COLO829 (cell line): ENCODE data around the gene KCNAB2.

Source experiments
- DNase-seq: peaks from one replicate; pipeline ENCODE4 v3.0.0; 2012; ENCODE audit warnings: low spot score

The KCNAB2 gene

GRCh38 chr1:6033124-6033523 lies 12.6 kb upstream of the KCNAB2 start:
- DNase-seq: no peak

- DNase-seq: no peak
Observed at GRCh38 chr1:6033986-6034749, 11.5 kb upstream of the KCNAB2 start.

GRCh38 chr1:6034750-6035096 lies 11.0 kb upstream of the KCNAB2 start:
- DNase-seq: no peak

GRCh38 chr1:6035303-6035702 lies 10.4 kb upstream of the KCNAB2 start:
- no peak for DNase-seq

- DNase-seq: no peak
Observed at GRCh38 chr1:6035719-6036118, 10.0 kb upstream of the KCNAB2 start.

GRCh38 chr1:6037338-6037762 lies 8.3 kb upstream of the KCNAB2 start:
- peak; percentile 61 for DNase-seq

GRCh38 chr1:6038603-6039002 lies 7.1 kb upstream of the KCNAB2 start:
- DNase-seq: no peak

- DNase-seq: no peak
Observed at GRCh38 chr1:6039031-6039430, 6.7 kb upstream of the KCNAB2 start.

- no peak for DNase-seq
Observed at GRCh38 chr1:6040444-6040843, 5.2 kb upstream of the KCNAB2 start.

GRCh38 chr1:6040861-6041415 lies 4.8 kb upstream of the KCNAB2 start:
- no peak for DNase-seq

- DNase-seq: peak; percentile 31
Observed at GRCh38 chr1:6041432-6042062, 4.1 kb upstream of the KCNAB2 start.

GRCh38 chr1:6043561-6043960 lies 2.1 kb upstream of the KCNAB2 start:
- no peak for DNase-seq

GRCh38 chr1:6044481-6045109 lies 1.1 kb upstream of the KCNAB2 start:
- no peak for DNase-seq

GRCh38 chr1:6045110-6045502 lies 582 bp upstream of the KCNAB2 start:
- DNase-seq: no peak

GRCh38 chr1:6046279-6046678 lies 591 bp downstream of the KCNAB2 start:
- DNase-seq: no peak

GRCh38 chr1:6048179-6048867 lies 2.6 kb downstream of the KCNAB2 start:
- no peak for DNase-seq

- no peak for DNase-seq
Observed at GRCh38 chr1:6049419-6049818, 3.7 kb downstream of the KCNAB2 start.

- DNase-seq: no peak
Observed at GRCh38 chr1:6051423-6051822, 5.7 kb downstream of the KCNAB2 start.

GRCh38 chr1:6052543-6053205 lies 7.0 kb downstream of the KCNAB2 start:
- peak; percentile 82 for DNase-seq

GRCh38 chr1:6053206-6053546 lies 7.5 kb downstream of the KCNAB2 start:
- DNase-seq: no peak

GRCh38 chr1:6054596-6054995 lies 8.9 kb downstream of the KCNAB2 start:
- DNase-seq: no peak

- no peak for DNase-seq
Observed at GRCh38 chr1:6056572-6056948, 10.9 kb downstream of the KCNAB2 start.
